ENCODE data around the gene GLE1.
"Not testable (repeated sequence)": the region's sequence is repeated elsewhere in the genome, so short reads cannot be mapped to it uniquely, and the experiment has no call there.

Gene GLE1

DNA sequence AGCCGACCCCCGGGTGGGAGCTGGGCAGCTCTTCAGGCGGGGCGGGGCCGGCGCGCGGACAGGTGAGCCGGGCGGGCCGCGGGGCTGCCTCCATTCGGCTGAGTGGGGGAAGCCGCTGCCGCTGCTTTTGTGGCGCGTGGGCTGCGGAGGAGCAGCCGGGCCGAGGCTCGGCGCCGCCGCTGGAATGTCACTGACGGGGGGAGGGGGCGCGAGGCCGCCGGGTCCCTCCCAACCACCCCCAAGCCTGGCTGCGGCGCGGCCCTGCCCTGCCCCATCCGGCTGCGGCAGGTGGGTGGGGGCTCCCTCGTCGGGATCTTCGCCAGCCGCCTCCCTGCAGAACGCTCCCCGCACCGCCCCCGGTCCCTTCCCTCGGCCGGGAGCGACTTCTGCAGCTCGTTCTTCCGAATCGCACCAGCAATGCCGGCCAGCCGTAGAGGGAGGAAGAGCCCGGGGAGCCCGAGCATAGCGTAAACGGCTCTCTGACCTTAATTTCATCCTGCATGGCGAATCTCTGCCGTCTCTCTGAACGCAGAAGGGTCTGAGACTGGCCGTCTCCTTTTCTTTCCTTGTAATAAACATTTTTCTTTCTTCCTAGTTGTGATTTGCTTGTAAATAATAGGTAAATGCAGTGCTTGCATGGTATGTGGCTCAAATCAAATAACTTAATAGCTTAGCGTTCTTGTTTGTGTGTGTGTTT, 48.4 kb downstream of the GLE1 start:
- peak; percentile 56 for DNase-seq (ENCODE audit: low spot score)

DNA sequence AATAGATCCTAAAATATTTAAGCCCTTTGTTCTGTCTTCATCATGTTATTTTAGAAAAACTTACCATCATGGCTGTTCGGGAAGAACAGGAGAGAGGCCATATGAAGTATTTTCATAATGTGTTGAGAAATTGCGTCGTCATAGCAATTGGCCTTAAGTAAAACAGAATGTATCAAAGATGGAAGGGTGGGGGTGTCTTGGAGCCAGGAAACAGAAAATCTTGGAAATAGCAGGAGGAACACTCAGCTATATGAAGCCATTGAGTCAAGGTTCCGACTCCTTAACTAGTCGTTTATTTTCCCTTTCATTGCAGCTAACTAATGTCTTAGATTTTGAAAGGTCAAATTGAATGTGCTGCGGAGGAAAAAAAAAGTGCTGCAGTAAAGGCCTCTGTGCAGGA, 49.2 kb downstream of the GLE1 start:
- DNase-seq (ENCODE audit: low spot score): no peak

GRCh38 chr9:128554155-128554862, 49.8 kb downstream of the GLE1 start:
- DNase-seq (ENCODE audit: low spot score): peak; percentile 80

GRCh38 chr9:128555180-128555721, 50.7 kb downstream of the GLE1 start:
- peak; percentile 77 for DNase-seq (ENCODE audit: low spot score)

DNA sequence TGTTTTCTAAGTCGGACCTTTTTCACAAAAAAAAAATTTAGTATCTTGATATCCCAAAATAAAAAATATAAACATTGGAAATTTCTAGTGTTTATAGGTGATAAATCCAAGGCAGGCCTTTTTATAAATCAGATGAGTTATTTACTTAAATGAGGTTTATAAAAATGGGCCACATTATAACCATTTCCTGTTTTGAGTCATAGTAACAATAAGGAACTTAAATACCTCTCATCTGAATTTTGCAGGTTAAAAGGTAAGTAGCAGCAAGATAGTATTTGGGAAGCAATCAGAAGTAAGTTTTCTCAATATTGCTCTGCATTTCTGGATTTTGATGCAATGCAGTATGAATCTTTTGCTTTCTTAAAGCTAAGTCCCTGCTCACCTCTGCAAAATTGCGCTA, 51.8 kb downstream of the GLE1 start:
- DNase-seq (ENCODE audit: low spot score): no peak

DNA sequence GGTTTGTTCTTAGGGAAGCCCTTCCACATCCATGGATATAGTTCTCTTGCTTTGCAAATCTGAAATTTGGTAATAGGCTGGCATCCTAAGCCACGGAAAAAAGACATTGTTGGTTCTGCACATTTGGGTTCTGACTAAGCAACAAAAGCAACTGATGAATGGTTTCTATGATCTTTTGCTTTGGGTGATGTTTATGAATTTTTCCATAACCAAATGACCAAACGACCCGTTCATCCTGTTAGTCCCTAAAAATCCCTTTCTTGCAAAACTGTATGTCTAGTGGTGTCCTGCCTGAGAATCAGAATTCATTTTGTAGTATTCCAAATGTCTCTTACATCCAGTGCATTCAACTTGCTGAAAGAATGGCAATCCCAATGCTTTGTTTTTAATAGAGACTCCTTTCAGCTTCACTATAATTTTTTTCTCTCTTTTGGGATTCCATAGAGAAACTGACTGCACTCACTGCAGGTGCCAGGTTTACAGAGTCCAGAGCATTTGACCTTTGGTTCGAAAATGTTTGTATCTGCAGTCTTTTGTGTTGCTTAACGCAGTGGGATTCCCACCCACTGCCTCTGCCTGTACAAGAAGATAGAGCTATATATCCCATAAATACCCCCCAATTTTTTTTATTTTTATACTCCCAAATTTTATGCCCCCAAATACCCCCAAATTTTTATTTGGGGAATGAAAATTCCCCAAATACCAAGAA, 52.6 kb downstream of the GLE1 start:
- DNase-seq (ENCODE audit: low spot score): no peak

DNA sequence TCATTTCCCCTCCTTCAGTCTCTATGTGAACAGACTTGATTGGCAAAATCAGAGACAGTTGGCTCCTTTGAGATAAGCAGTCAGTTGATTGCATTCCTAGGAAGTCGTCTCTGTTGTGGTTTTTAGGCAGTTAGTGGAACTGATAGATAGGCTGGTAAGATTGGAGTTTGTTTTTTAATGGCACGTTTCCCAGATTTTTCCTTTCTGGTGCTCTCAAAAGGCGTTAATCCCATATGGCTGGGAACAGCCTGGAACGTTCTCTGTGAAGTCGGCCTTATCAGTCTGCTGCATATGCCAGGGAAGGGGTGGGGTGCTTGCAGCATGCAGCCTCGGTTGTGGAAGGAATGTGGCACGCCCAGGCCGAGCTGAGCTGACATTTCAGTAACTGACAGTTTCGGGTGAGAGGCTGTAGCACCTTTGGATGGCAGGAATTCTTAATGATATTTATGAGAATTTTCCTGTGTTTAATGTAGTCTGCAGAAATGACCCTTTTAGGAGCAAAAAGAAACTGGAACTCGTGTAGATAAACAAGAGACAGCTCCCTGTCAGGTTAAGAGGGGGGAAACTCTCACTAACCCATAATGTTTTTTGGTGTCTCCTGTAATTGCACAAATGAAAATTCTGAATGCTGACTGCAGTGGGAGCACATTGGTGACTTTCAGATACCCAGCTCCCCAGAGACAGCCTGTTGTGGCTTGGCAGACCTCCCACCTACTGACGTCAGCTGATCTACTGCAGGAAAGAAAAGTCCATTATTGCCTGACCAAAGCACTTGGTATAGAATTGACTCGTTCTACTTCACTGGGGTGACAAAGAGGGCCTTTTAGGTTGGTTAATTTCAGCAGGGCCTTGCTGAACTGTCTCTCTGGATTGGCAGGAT, 54.2 kb downstream of the GLE1 start:
- peak; percentile 82 for DNase-seq (ENCODE audit: low spot score)

- DNase-seq (ENCODE audit: low spot score): no peak
Measured at GRCh38 chr9:128565578-128565977, 61.1 kb downstream of the GLE1 start.

GRCh38 chr9:128568470-128569078, 64.1 kb downstream of the GLE1 start:
- no peak for DNase-seq (ENCODE audit: low spot score)

DNA sequence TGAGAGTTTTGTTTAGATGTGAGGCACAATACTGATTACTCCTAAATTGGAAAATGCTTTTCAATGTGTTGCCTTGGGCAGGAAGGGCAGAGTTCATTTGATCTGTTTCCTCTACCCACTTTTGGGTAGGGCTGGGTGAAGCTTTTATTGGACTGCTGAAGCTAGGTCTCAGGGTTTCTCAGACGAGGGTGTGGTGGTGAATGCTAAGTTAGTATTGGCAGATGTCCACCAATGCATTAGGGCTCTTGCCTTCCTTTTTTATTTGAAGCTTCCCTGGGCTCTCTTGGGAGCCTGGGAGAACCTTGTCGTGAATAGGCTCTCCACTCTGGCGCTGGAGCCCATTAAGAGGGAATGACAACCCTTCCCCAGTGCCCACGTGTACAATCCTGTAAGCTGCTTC, 71.0 kb downstream of the GLE1 start:
- DNase-seq (ENCODE audit: low spot score): no peak

DNA sequence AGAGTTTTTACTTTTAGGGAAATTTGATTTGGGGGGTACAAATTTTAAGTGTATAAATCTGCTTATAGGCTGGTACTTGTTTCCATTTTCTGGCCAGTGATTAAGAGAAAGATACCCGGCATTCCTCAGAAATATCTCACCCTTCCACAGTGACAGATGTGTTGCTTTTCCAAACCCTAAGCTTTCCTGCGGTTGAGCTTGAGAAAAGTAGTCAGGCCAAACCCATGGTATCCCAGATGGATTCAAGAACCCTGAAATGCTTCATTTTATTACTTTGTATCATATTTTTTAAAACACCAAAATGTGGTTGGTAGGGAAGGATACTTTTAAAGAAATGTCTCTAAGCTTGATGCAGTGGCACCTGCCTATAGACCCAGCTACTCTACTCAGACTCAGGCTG, 71.4 kb downstream of the GLE1 start:
- no peak for DNase-seq (ENCODE audit: low spot score)

GRCh38 chr9:128577206-128577605, 72.7 kb downstream of the GLE1 start:
- no peak for DNase-seq (ENCODE audit: low spot score)

- DNase-seq (ENCODE audit: low spot score): no peak
Measured at GRCh38 chr9:128579194-128579593, 74.7 kb downstream of the GLE1 start.

DNA sequence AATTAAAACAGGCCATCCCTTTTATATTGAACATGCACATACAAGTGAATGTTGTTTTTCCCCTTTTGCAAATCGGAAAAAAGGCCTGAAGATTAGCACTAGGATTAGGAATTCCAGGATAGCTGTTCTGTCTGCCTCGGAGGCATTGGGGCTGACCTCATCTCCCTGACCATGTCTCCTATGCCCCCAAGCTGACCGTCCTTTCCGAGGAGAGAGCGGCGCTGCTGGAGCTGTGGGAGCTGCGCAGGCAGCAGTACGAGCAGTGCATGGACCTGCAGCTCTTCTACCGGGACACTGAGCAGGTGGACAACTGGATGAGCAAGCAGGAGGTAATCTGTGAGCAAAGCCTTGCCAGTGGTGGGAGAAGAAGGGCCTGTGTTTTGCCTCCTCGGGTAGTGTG, 76.2 kb downstream of the GLE1 start:
- DNase-seq (ENCODE audit: low spot score): no peak

GRCh38 chr9:128585155-128585554, 80.6 kb downstream of the GLE1 start:
- DNase-seq (ENCODE audit: low spot score): not testable (repeated sequence)

- not testable (repeated sequence) for DNase-seq (ENCODE audit: low spot score)
Measured at GRCh38 chr9:128586934-128587333, 82.4 kb downstream of the GLE1 start.

DNA sequence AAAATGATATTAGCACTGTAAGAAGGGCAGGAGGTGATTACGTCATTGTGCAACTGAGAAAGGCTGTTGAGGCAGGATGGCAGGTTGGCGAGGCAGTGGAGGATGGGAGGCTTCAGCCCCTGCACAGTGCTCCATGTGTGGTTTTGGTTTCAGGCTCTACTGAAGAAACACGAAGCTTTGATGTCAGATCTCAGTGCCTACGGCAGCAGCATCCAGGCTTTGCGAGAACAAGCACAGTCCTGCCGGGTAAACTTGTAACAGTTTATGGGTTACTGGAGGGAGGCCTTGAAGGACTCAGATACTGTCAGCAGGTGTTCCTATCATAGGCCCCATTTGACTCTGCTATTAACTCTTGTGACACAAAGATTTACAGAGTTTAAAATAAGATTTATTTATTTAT, 82.9 kb downstream of the GLE1 start:
- no peak for DNase-seq (ENCODE audit: low spot score)

DNA sequence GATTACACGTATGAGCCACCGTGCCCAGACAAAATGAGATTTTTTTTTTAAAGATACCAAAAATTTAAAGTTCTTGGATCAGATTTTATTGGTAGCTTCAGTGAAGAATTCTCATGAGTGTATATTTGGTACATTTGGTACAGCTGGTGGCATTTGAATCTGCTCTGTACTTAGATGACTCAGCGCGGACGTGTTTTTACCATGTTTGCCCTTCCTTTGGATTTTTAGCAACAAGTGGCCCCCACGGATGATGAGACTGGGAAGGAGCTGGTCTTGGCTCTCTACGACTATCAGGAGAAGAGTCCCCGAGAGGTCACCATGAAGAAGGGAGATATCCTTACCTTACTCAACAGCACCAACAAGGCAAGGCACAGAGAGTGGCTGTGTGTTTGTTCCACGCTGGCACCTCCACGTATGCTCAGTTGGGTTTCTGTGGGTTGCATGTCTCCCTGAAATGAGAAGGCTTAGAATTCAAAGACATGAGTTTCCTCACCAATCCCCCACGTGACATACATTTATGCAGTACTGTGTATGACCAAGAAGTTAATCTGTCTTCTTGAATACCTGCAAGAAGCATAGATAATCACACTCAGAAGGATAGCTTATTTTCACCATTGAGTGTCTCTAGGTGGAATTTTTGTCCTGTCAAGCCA, 84.2 kb downstream of the GLE1 start:
- DNase-seq (ENCODE audit: low spot score): no peak
